MCF 10A (cell line): Measurements from ENCODE around the gene HINT3. TPM values are rescaled to one million over a fixed set of nuclear protein-coding genes. Genes with fewer than 3 reads are reported as not detected.

Experiments used
- BruUV-seq: library from RNA; stranded (reverse); fragments of 400-500 nt; replicated peaks from 2 replicates; lab custom pipeline; 2021; lab: Mats Ljungman, UMichigan
- CTCF ChIA-PET: fragments of 300-600 bp; sonication (Branson Sonifier 250); formaldehyde crosslinking; extraction: SDS; loops from one replicate; lab custom pipeline; 2021; ENCODE audit warnings: antibody characterized with exemption, inconsistent platforms; lab: Yijun Ruan, JAX
- POLR2A ChIA-PET: fragments of 300-600, 350-650 bp; sonication (Branson Sonifier 250); formaldehyde crosslinking; extraction: SDS; loops from one replicate; lab custom pipeline; 2020; ENCODE audit warnings: antibody characterized with exemption, inconsistent platforms; lab: Yijun Ruan, JAX
- DNase-seq: peaks from one replicate; pipeline ENCODE4 v3.0.0-alpha.2; 2018; ENCODE audit not compliant: unreplicated experiment
- H3K27ac Mint-ChIP-seq: one replicate; pipeline ENCODE4 v1.8.0; 2022; ENCODE audit warnings: mild to moderate bottlenecking, low read depth, mixed read lengths; ENCODE audit not compliant: unreplicated experiment
- H3K27me3 Mint-ChIP-seq: one replicate; pipeline ENCODE4 v1.8.0; 2022; ENCODE audit warnings: mixed read lengths; ENCODE audit not compliant: insufficient read depth, unreplicated experiment
- H3K36me3 Mint-ChIP-seq: one replicate; pipeline ENCODE4 v1.8.0; 2022; ENCODE audit warnings: mild to moderate bottlenecking, moderate library complexity, mixed read lengths; ENCODE audit not compliant: insufficient read depth, unreplicated experiment
- H3K4me1 Mint-ChIP-seq: one replicate; pipeline ENCODE4 v1.8.0; 2022; ENCODE audit warnings: mixed read lengths; ENCODE audit not compliant: insufficient read depth, unreplicated experiment
- H3K4me3 Mint-ChIP-seq: one replicate; pipeline ENCODE4 v1.8.0; 2022; ENCODE audit warnings: mild to moderate bottlenecking, moderate library complexity, mixed read lengths; ENCODE audit not compliant: unreplicated experiment
- H3K9me3 Mint-ChIP-seq: one replicate; pipeline ENCODE4 v1.8.0; 2022; ENCODE audit warnings: mixed read lengths; ENCODE audit not compliant: unreplicated experiment
- intact Hi-C: fragments of 100-400 bp; cut with micrococcal nuclease; formaldehyde crosslinking; loops from 2 replicates; pipeline ENCODE4 v1.14.1; 2022
- total RNA-seq: library from RNA; stranded (reverse); gene quantifications from 2 replicates; pipeline ENCODE4 v1.2.3, GENCODE V29; 2022
- TF ChIP-seq, protein P1 (sequence below): fragments of 200-600 bp; IDR thresholded peaks from one replicate; pipeline ENCODE4 v1.8.0; 2022; ENCODE audit warnings: antibody characterized with exemption, mild to moderate bottlenecking; ENCODE audit not compliant: unreplicated experiment

The HINT3 gene
- total RNA-seq, 1 experiment from 2014 or later: 17.9 TPM

DNA sequence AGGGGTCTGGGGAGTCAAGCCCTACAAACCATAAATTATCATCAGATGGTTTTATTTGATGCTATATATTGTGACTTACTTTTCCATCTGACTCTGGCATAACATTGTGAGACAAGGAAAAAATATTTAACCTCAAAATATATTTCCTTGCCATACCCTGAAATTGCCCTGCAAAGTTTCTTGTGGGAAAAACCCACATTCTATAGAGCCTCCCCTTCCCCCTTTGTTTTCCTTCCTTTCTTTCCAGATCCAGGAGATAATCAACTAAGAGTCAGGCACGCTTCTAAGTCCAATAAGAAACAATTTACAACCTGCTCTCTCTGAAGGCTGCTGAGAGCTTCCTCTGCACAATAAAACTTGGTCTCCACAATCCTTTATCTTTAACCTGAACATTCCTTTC, 17.5 kb upstream of the HINT3 start:
- intact Hi-C loops: no loop called here
- H3K36me3 Mint-ChIP-seq: peaks cover 12% of the 10 kb centered on the region
- BruUV-seq: no TSS peak

GRCh38 chr6:125939791-125940190, 16.8 kb upstream of the HINT3 start:
- intact Hi-C loops: no loop called here
- CTCF ChIA-PET: interaction anchor here (0.9 to 2.9 kb wide), 7 partner anchors 13 to 151 kb away, joined by 3 to 10 read pairs (median 5); partner anchors contain the start of genes HINT3 and NCOA7
- no peak for DNase-seq
- no peaks in the 10 kb centered on the region for H3K27me3 Mint-ChIP-seq
- H3K36me3 Mint-ChIP-seq: peaks cover 5% of the 10 kb centered on the region
- H3K4me3 Mint-ChIP-seq: no peak overlapping the region
- no TSS peak for BruUV-seq
- POLR2A ChIA-PET: interaction anchor here (1.1 to 11.4 kb wide), 4 partner anchors 16 to 72 kb away, joined by 5 to 305 read pairs (median 54); partner anchors contain the start of gene HINT3
- H3K9me3 Mint-ChIP-seq: no peaks in the 10 kb centered on the region
- TF ChIP-seq, protein P1, sequence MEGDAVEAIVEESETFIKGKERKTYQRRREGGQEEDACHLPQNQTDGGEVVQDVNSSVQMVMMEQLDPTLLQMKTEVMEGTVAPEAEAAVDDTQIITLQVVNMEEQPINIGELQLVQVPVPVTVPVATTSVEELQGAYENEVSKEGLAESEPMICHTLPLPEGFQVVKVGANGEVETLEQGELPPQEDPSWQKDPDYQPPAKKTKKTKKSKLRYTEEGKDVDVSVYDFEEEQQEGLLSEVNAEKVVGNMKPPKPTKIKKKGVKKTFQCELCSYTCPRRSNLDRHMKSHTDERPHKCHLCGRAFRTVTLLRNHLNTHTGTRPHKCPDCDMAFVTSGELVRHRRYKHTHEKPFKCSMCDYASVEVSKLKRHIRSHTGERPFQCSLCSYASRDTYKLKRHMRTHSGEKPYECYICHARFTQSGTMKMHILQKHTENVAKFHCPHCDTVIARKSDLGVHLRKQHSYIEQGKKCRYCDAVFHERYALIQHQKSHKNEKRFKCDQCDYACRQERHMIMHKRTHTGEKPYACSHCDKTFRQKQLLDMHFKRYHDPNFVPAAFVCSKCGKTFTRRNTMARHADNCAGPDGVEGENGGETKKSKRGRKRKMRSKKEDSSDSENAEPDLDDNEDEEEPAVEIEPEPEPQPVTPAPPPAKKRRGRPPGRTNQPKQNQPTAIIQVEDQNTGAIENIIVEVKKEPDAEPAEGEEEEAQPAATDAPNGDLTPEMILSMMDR: no peak
- peak overlapping the region; percentile 91 for H3K27ac Mint-ChIP-seq
- H3K4me1 Mint-ChIP-seq: peaks cover 46% of the 10 kb centered on the region

More for the DNA sequence above, 17.5 kb upstream of the HINT3 start:
- POLR2A ChIA-PET: interaction anchor here (1.3 to 11.4 kb wide), 3 partner anchors 15 to 54 kb away, joined by 3 to 305 read pairs (median 102); partner anchors contain the start of gene HINT3
- no peak overlapping the region for H3K4me3 Mint-ChIP-seq
- H3K27me3 Mint-ChIP-seq: no peaks in the 10 kb centered on the region
- TF ChIP-seq, protein P1: no peak
- H3K9me3 Mint-ChIP-seq: no peaks in the 10 kb centered on the region
- peak overlapping the region; percentile 91 for H3K27ac Mint-ChIP-seq
- peaks cover 46% of the 10 kb centered on the region for H3K4me1 Mint-ChIP-seq
- CTCF ChIA-PET: interaction anchor here (0.7 to 2.9 kb wide), 3 partner anchors 17 to 150 kb away, joined by 3 to 10 read pairs (median 5); partner anchors contain the start of gene HINT3
- no peak for DNase-seq

GRCh38 chr6:125940247-125941041, 16.1 kb upstream of the HINT3 start:
- ChIA-PET CTCF (interaction anchor here (0.6 to 2.9 kb wide), 9 partner anchors 11 to 152 kb away, joined by 3 to 10 read pairs (median 5); partner anchors contain the start of genes HINT3 and NCOA7), POLR2A (interaction anchor here (0.5 to 11.4 kb wide), 11 partner anchors 8 to 642 kb away, joined by 3 to 305 read pairs (median 5); partner anchors contain the start of genes HINT3, NCOA7 and TRMT11)
- Mint-ChIP-seq H3K27me3 (no peaks in the 10 kb centered on the region), H3K9me3 (no peaks in the 10 kb centered on the region), H3K27ac (peak overlapping the region; percentile 91), H3K36me3 (peaks cover 5% of the 10 kb centered on the region), H3K4me1 (peaks cover 48% of the 10 kb centered on the region), H3K4me3 (peak overlapping the region; percentile 57)
- no TSS peak for BruUV-seq
- intact Hi-C loops: no loop called here
- TF ChIP-seq, protein P1: no peak
- DNase-seq: peak; percentile 75
